Endodermal cell (in vitro differentiated cells): ENCODE data around the gene NGEF. TPM values are rescaled to one million over a fixed set of nuclear protein-coding genes. Genes with fewer than 3 reads are reported as not detected.

Experiments
- DNase-seq: peaks from one replicate; pipeline ENCODE4 v3.0.0-alpha.2; 2017
- H3K27ac ChIP-seq: 2 replicates; pipeline ENCODE4 v1.5.1; 2013; ENCODE audit warnings: mild to moderate bottlenecking, low read depth, low read length, moderate library complexity
- H3K27me3 ChIP-seq: 2 replicates; pipeline ENCODE4 v1.6.1; 2013; ENCODE audit warnings: mild to moderate bottlenecking, low read length, moderate library complexity; ENCODE audit not compliant: insufficient read depth, control insufficient read depth, poor library complexity, severe bottlenecking
- H3K36me3 ChIP-seq: 2 replicates; pipeline ENCODE4 v1.7.0; 2013; ENCODE audit warnings: mild to moderate bottlenecking, low read length, moderate library complexity; ENCODE audit not compliant: control insufficient read depth, insufficient read depth
- H3K4me1 ChIP-seq: one replicate; pipeline ENCODE4 v1.7.0; 2013; ENCODE audit warnings: low read length; ENCODE audit not compliant: control insufficient read depth, insufficient read depth
- H3K4me3 ChIP-seq: 2 replicates; pipeline ENCODE4 v1.5.1; 2013; ENCODE audit warnings: mild to moderate bottlenecking, low read length, moderate library complexity
- H3K9ac ChIP-seq: 2 replicates; pipeline ENCODE4 v1.6.1; 2013; ENCODE audit warnings: mild to moderate bottlenecking, low read length, moderate library complexity; ENCODE audit not compliant: poor library complexity, severe bottlenecking; ENCODE audit errors: extremely low read depth
- H3K9me3 ChIP-seq: 2 replicates; pipeline ENCODE4 v1.6.1; 2013; ENCODE audit warnings: mild to moderate bottlenecking, low read length, moderate library complexity; ENCODE audit not compliant: control insufficient read depth
- H3K27ac Mint-ChIP-seq: 2 replicates; pipeline ENCODE4 v1.8.0; 2020; ENCODE audit warnings: mixed read lengths
- H3K27me3 Mint-ChIP-seq: 2 replicates; pipeline ENCODE4 v1.8.0; 2021; ENCODE audit warnings: mild to moderate bottlenecking, mixed read lengths; ENCODE audit not compliant: insufficient read depth
- H3K36me3 Mint-ChIP-seq: 2 replicates; pipeline ENCODE4 v1.8.0; 2020; ENCODE audit warnings: low read depth, mixed read lengths
- H3K4me1 Mint-ChIP-seq: 2 replicates; pipeline ENCODE4 v1.8.0; 2020; ENCODE audit warnings: mixed read lengths
- H3K4me3 Mint-ChIP-seq: 2 replicates; pipeline ENCODE4 v1.8.0; 2020; ENCODE audit warnings: mild to moderate bottlenecking, moderate library complexity, mixed read lengths
- H3K9me3 Mint-ChIP-seq: 2 replicates; pipeline ENCODE4 v1.8.0; 2020; ENCODE audit warnings: mild to moderate bottlenecking, mixed read lengths
- WGBS, 2 experiments: methylation state at CpG; one replicate each; pipeline versions ENCODE4 v1.1.5 to v1.1.7; 2013; ENCODE audit warnings: missing lambda C conversion rate in 2 of 2, mixed read lengths in 1 of 2; ENCODE audit not compliant: insufficient coverage in 1 of 2, insufficient read length in 1 of 2; 5-methylcytosine and 5-hydroxymethylcytosine counted together
- total RNA-seq, 2 donors: library from RNA; stranded (reverse); fragmentation: NEBNext Ultra II Directional in 1 of 2; extraction: Animal tissue kit (Norgen Biotek cat#: 25700) in 1 of 2; gene quantifications; 2 replicates in 1 of 2; 3 replicates in 1 of 2; pipeline ENCODE4 v1.2.1, GENCODE V29; 2021
- TF ChIP-seq, protein P1 (sequence below): fragments of 200-600 bp; sonication (generic); conservative IDR thresholded peaks from 2 replicates; pipeline ENCODE4 v1.5.0; 2021; ENCODE audit warnings: antibody characterized with exemption, mild to moderate bottlenecking

The NGEF gene
- total RNA-seq, 2 donors from 2014 or later: 1.8 to 2.9 TPM

- H3K9me3 ChIP-seq: no peaks in the 10 kb centered on the region
- Mint-ChIP-seq H3K27ac (no peak overlapping the region), H3K36me3 (no peaks in the 10 kb centered on the region), H3K4me3 (no peak overlapping the region), H3K9me3 (no peaks in the 10 kb centered on the region), H3K4me1 (peaks cover 3% of the 10 kb centered on the region), H3K27me3 (no peaks in the 10 kb centered on the region)
- no peak overlapping the region for H3K27ac ChIP-seq
- no peak overlapping the region for H3K9ac ChIP-seq
- H3K4me3 ChIP-seq: no peak overlapping the region
- DNase-seq: no peak
- 91 to 95% methylated on average over 11 to 14 of the region's 14 CpGs for WGBS, 2 experiments
- no peaks in the 10 kb centered on the region for H3K36me3 ChIP-seq
- H3K27me3 ChIP-seq: no peaks in the 10 kb centered on the region
- TF ChIP-seq, protein P1, sequence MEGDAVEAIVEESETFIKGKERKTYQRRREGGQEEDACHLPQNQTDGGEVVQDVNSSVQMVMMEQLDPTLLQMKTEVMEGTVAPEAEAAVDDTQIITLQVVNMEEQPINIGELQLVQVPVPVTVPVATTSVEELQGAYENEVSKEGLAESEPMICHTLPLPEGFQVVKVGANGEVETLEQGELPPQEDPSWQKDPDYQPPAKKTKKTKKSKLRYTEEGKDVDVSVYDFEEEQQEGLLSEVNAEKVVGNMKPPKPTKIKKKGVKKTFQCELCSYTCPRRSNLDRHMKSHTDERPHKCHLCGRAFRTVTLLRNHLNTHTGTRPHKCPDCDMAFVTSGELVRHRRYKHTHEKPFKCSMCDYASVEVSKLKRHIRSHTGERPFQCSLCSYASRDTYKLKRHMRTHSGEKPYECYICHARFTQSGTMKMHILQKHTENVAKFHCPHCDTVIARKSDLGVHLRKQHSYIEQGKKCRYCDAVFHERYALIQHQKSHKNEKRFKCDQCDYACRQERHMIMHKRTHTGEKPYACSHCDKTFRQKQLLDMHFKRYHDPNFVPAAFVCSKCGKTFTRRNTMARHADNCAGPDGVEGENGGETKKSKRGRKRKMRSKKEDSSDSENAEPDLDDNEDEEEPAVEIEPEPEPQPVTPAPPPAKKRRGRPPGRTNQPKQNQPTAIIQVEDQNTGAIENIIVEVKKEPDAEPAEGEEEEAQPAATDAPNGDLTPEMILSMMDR: no peak
- H3K4me1 ChIP-seq: no peaks in the 10 kb centered on the region
Measured at GRCh38 chr2:233023761-233024410, 10.8 kb upstream of the NGEF start.

DNA sequence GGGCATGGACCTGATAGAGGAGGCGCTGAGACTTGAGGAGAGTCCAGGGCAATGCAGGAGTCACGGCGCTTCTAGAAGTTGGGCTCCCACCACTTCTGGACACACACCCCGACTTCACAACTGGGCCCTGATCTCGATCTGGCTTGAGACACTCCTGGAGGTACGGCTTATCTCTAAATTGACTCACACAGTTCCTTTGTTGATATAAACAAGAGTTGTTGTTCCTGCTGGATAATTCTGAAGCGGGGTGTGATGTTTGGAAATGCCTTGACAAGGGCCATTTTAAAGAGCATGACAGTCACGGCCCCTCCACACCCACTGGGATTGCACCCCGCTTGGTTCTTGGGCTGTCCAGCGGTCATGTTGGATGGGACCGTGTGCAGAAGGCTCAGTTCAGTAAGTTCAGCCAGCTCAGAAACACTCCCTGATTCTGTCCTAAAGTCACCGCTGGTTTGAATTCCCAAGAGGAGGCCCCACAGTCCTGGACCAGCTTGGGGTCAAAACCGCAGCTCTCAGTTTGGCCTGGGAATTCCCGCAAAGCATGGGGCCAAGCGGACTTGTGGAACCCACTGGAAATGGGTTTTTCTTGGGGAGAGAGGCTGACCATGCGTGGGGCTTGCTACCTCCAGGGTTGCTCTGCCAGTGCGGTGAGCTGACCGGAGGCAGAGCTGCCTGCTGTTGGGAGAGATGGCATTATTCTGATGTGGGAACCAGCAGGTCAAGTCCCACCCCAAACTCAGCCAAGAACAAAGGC is 10.1 kb upstream of the NGEF start:
- H3K9me3 ChIP-seq: no peaks in the 10 kb centered on the region
- H3K27ac Mint-ChIP-seq: no peak overlapping the region
- peaks cover 3% of the 10 kb centered on the region for H3K4me1 Mint-ChIP-seq
- no peak for DNase-seq
- no peaks in the 10 kb centered on the region for H3K27me3 ChIP-seq
- H3K27ac ChIP-seq: no peak overlapping the region
- H3K4me3 Mint-ChIP-seq: no peak overlapping the region
- peaks cover 4% of the 10 kb centered on the region for H3K27me3 Mint-ChIP-seq
- H3K4me3 ChIP-seq: no peak overlapping the region
- H3K36me3 ChIP-seq: no peaks in the 10 kb centered on the region
- no peaks in the 10 kb centered on the region for H3K4me1 ChIP-seq
- H3K36me3 Mint-ChIP-seq: no peaks in the 10 kb centered on the region
- no peak overlapping the region for H3K9ac ChIP-seq
- TF ChIP-seq, protein P1: no peak
- peaks cover 2% of the 10 kb centered on the region for H3K9me3 Mint-ChIP-seq
- 95 to 100% methylated on average over 12 to 18 of the region's 18 CpGs for WGBS, 2 experiments

- Mint-ChIP-seq H3K27ac (no peak overlapping the region), H3K4me1 (peaks cover 3% of the 10 kb centered on the region), H3K4me3 (no peak overlapping the region), H3K36me3 (no peaks in the 10 kb centered on the region), H3K9me3 (peaks cover 2% of the 10 kb centered on the region), H3K27me3 (peaks cover 10% of the 10 kb centered on the region)
- Histone ChIP-seq H3K27ac (no peak overlapping the region), H3K27me3 (no peaks in the 10 kb centered on the region), H3K36me3 (no peaks in the 10 kb centered on the region), H3K9me3 (no peaks in the 10 kb centered on the region), H3K4me1 (no peaks in the 10 kb centered on the region), H3K4me3 (no peak overlapping the region), H3K9ac (no peak overlapping the region)
- no peak for DNase-seq
- TF ChIP-seq, protein P1: no peak
- WGBS, 2 experiments: 92 to 99% methylated on average over 7 to 8 of the region's 8 CpGs
Measured at GRCh38 chr2:233022561-233022960, 9.5 kb upstream of the NGEF start.
